Colon (tissue), 2 donors: ENCODE data around the gene DAB1.
"Not testable (repeated sequence)": the region's sequence is repeated elsewhere in the genome, so short reads cannot be mapped to it uniquely, and the experiment has no call there.

ENCODE experiments used
- FAIRE-seq: peaks from 2 replicates; lab custom pipeline; 2012; peaks lifted over from hg19 to GRCh38; lab: Jason Lieb, UNC
- donor health status: control.
- donor health status: control.

The DAB1 gene

DNA sequence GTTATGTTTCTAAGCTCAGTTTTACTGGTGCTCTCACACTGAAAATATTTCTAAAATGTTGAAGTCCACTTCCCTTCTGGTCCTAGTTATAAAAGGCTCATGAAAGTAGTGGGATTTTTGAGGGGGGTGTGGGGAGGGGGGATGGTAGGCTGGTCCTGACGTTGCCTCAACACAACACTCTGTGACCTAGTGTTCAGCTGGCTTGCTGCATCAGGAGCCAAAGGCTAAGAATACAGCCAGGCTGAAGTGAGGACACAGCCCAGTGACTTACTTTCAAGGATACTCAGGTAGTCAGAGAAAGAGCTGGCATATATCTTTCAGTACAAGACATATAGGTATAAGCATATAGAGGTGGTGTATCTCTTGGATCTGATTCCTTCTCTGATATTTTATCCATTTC lies 306.1 kb downstream of the DAB1 start:
- no peak for FAIRE-seq

DNA sequence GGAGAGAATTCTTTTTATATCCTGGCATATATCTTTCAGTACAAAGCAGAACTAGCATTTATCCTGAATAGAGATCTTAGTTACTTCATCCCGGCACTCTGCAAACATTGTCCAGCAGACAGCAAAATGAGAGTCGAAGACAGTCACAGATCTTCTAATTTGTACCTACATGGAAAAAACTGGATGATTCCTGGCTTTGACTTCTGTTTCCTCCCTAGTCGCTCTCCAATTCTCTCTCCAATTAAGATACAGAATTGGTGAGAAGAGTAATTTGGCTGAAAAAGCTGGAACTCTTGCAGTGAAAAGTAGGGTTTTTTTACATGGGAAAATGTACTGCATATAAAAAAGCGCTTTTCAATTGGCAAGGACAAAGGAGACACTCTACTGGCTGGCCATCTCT lies 307.0 kb downstream of the DAB1 start:
- FAIRE-seq, result no peak

DNA sequence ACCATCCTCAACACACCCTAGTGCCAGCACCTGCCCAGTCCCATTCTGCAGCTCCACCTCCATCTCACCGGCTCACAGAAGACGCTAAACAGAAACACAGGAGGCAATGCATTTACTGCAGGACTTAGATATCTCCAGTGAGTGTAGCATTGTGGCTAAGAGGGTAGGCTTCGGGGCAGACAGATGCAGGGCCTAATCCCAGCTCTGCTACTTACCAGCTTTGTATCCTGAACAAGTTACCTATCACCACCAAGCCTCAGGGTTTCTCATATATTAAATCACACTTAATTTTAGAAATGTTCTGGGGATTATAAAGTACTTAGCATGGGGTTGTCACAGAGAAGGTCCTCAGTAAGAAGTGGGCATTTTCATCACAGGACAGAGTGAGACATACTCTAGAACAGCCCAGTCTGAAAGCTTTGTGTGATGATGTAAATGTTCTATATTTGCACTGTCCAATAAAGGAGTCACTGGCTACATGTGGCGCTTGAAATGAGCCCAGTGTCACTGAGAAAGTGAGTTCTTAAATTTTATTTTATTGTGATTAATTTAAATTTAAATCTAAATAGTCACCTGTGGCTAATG lies 308.7 kb downstream of the DAB1 start:
- no peak for FAIRE-seq

GRCh38 chr1:57112148-57112547 lies 311.7 kb downstream of the DAB1 start:
- FAIRE-seq, result no peak

DNA sequence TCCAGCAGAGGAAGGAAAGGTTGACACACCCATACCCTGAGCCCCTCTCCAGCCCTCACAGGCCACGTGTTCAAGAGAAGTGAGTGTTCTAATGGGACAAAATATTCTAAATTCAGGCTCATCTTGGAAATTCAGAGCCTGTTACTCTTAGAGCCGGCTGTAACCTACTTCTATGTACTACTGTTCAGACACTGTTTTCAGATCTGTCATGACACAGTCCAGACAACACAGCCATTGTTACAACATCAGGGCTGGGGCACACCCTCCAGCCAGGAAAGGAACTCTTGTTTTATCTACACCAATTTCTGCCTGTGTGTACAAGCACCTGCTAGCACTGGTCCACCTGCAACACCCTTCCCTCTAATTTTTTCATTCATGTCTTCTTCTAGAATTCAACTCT lies 312.7 kb downstream of the DAB1 start:
- FAIRE-seq, result no peak

GRCh38 chr1:57109883-57110282 lies 314.0 kb downstream of the DAB1 start:
- FAIRE-seq, result no peak

DNA sequence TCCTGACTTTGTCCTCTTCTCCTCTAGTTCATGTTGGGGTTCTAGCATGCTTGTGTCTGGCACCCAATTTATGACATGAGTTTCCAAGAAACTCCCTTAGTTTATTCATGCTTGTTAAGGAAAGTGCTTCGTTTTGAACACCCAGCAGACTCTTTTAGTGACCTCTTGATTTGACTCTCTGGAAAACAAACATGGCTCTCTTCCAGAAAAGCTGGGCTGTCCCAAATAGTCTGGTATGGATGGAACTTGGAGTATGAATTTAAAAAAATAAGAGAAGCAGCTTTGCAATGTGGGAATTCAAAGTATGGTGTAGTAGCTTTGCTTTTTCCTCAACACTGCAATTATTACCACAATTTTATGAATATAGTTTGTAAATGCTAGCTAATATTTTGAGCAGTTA lies 314.6 kb downstream of the DAB1 start:
- no peak for FAIRE-seq

DNA sequence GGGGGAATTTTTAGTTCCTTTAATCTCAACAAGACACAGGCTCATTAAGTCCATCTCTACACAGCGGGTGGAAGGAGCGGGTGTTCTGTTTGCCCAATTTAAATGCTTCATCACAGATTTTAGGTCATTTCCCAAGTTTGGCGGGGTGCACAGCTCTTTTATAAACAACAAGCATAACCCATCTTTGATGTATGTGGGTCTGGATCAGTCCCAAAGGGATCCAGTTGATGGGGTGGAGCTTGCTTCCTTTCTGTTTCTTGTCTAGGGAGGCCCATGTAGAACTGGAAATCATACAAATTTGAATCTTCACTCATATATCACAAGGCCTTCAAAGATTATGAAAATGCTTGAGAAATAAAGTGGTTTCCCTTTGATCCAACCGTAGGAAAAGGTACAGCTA lies 317.6 kb downstream of the DAB1 start:
- FAIRE-seq, result no peak

DNA sequence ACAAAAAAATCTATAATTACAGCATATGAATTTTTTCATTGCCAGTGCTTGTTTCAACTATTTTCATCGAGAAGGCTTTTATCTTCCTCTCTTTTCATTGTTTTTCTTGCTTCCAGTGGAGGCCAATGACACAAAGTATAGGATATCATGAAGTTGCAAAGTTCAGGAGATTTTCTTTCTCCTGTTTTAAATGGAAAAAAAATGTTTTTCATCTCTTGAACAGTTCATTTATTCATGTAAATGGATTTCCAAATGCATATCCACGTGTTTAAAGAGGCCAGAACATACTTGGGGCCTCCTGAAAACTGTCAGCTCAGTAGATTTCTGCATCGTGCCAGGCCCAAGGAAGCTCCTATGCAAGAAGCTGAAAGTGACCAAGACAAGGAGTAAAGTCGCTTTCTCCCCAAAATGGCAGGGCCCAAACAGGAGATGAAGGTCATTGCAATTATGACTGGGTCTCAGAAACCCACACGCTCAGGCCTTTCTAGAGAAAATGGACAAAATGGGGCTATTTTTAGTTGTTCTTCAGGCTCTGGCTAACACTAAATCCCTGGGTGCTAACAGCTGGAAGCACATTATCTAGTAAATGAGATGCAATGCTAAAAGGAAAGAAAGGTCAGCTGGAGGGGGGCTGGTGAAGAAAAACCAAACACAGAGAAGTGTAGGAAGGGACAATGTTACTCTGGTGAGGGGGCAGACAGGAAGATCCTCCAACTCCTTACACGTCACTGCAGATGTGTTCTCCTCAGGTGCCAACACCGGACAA lies 321.1 kb downstream of the DAB1 start:
- FAIRE-seq, result no peak

- FAIRE-seq, result no peak
Observed at GRCh38 chr1:57101209-57101608, 322.7 kb downstream of the DAB1 start.

DNA sequence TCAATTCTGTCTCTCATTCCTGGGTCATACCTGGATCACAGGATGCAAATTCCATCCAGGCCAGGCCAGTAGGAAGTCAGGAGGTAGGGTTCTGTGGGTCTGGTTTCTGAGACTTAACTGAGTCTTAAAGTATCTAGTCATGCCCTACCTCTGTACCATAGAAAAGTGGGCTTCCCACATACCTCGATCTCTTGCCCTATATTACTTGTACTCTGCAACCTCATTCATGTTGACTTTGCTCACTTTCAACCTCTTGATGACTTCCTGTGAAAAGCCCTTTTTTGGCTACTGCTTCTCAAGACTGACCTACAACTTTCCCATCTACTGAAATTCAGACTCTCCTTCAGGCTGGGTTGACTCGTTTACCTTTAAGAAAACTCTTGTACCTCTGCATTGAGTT lies 329.1 kb downstream of the DAB1 start:
- FAIRE-seq, result no peak

GRCh38 chr1:57093122-57093521 lies 330.7 kb downstream of the DAB1 start:
- no peak for FAIRE-seq

GRCh38 chr1:57091642-57092041 lies 332.2 kb downstream of the DAB1 start:
- FAIRE-seq, result no peak

DNA sequence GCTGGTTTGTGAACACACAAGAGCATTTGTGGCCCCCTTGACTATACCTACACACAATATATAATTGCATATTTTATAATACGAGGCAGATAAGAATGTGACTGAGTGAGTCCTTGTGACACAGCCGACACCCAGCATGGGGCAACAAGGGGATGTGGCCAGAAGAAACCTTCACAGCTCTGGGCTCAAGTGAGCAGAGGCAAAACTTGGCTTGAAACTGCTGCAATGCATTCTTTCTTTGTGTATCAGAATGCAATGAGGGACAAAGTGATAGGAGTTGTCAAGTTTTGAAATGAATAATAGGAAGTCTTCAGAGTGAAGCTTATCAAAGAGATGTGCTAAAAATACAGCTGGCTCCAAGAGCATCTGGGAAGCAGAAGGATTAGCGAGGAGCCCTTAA lies 334.0 kb downstream of the DAB1 start:
- no peak for FAIRE-seq

DNA sequence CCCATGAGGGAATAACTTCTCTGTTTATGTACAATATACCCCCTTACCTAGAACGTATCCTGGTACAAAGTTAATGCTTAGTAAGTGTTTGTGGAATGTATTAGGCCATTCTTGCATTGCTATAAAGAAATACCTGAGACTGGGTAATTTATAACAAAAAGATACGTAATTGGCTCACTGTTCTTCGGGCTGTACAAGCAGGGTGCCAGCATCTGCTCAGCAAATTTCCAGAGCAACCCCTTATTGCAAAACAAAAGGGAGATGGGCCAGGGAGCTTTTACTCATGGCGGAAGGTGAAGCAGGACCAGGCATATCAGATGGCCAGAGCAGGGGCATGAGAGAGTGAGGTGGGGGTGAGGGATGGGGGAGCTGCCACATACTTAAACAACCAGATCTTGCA lies 334.6 kb downstream of the DAB1 start:
- FAIRE-seq, result no peak

DNA sequence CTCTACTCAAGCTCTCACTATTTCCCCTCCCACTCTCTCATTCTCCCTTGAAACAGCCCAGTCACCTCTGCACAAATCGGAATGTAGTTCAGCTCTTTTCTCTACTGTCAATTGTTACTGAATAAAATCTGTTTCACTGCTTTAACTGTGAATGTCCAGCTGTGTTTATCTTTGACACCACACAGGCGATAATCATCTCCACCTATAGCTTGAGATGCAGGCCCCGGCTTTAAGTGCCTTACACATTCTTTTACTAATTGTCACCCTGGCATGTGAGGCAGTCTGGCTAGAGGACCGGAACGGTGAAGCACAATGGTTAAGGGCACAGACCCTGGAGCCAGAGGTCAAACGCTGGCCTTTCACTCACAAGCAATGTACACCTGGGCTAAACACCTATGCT lies 335.2 kb downstream of the DAB1 start:
- FAIRE-seq, result no peak

DNA sequence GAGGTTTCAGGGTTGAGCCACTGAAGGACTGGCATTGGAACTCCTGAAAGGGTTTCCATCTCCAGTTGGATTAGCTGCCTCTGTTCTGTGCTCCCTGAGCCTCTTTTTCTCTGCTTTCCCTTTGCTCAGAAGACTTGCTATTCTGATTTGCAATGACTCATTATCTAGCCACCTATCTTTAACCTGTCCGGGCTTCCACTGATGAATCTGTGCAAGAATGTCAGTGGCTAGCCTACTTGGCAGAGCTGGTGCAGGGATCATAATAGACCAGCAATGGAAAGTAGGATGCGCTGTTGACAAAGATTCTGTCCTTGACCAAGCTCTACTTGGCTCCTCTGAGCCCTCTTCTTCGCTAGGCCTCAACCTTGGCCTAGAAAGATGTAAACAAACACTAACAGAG lies 336.2 kb downstream of the DAB1 start:
- FAIRE-seq, result not testable (repeated sequence)

GRCh38 chr1:57086154-57086553 lies 337.7 kb downstream of the DAB1 start:
- FAIRE-seq, result no peak

GRCh38 chr1:57084701-57085100 lies 339.2 kb downstream of the DAB1 start:
- FAIRE-seq, result no peak

GRCh38 chr1:57082711-57083439 lies 341.0 kb downstream of the DAB1 start:
- FAIRE-seq, result no peak

DNA sequence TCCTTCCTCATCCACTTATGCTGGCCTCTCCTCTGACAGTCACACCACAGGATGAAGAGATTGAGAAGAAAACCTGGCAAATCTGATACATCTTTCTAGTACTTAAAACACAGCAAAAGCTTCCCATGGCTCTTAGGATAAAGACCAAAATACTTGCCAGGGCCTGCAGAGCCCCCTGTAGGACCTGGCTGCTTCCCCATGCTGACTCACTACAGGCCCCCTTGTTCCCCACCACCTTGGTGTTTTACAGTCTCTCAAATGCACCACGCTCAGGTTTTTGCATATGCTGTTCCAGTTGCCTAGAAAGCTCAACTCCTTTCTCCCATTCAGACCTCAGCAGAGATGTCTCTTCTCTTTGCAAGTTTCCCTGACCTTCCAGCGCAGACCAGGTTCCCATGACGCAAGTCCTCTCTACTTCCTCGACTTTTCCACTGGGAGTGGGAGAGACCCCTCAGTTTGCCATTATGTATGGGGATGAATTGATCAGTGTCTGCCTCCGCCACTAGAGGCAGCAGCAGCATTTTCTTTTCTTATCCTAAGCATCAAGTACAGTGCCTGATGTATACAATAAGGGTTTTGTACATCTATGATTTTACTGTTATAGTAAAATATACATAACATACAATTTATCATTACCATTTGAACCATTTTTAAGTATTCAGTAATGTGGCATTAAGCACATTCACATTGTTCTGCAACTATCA lies 344.3 kb downstream of the DAB1 start:
- no peak for FAIRE-seq

DNA sequence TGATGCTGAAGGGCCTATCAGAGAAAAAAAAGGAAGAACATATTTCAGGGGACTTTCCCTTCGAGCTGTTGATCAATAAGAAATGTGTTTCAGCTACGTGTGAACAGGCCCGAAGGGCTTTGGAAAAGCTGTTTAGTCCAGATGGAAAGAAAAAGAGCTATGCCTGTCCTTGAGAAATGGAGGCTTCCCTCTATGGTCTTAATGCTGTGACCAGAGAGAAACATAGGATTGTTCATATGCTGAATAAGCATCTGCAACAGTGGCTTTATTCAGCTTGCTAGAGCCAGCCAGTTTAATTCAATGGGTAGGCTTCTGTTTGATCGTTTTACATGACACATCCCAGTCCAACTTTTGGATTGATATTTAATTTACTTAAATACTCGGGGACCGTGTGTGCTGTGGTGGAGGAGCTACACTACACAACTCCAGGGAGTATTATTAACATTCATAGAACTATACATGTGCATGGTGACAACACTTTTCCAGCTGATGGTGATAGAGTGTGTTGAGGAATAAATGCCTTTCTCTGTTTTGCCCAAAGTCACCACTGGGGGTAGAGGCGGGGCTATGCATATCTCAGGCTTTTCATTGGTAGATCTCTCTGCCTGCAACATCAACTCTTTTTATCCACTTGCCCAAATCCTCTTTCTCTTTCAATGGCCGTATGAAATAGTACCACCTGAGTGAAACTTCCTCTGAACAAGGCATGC lies 351.3 kb downstream of the DAB1 start:
- no peak for FAIRE-seq
